ENCODE data around the gene SULT4A1. TPM values are rescaled to one million over a fixed set of nuclear protein-coding genes. Genes with fewer than 3 reads are reported as not detected.

The SULT4A1 gene
- total and polyA plus RNA-seq, 2 experiments from 2014 or later: 4.7 to 5.2 TPM

DNA sequence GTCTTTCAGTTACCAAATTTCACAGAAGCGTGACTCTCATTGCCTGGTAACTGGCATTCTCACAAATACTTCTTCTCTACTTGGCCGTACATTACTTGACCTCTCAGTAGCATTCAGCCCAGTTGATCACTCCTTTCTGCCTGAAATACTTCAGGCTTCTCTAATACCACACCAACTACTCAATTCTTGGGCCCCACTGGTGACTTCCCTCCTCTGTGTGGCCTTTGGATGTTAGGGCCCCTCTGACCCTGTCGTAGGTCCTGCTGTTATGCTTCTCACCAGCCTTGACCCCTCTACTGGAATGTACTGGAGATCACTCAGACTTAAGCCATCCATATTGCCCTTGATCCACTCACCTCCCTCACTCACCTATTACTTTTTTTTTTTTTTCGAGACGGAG lies 48.0 kb downstream of the SULT4A1 start:
- no peaks in the 10 kb centered on the region for H3K36me3 ChIP-seq (ENCODE audit: insufficient read depth)
- H4K20me1 ChIP-seq (replicated peaks; ENCODE audit: insufficient read depth): no peaks in the 10 kb centered on the region; the same call in 1 of the 2 replicates
- no peaks in the 10 kb centered on the region for H3F3A ChIP-seq (replicated peaks; ENCODE audit: low read depth)
- Mint-ChIP-seq H3K27ac (no peak overlapping the region), H3K27me3 (ENCODE audit: insufficient read depth, low read depth, poor library complexity) (peaks cover 3% of the 10 kb centered on the region), H3K4me1 (peaks cover 13% of the 10 kb centered on the region), H3K9me3 (no peaks in the 10 kb centered on the region), H3K36me3 (ENCODE audit: low read depth) (no peaks in the 10 kb centered on the region; the same call in 2 of the 3 replicates), H3K4me3 (peak overlapping the region; percentile 4; the same call in 1 of the 3 replicates)
- H3K4me3 ChIP-seq: no peak overlapping the region
- DNase-seq (ENCODE audit: low spot score): no peak
- TF ChIP-seq EZH2 (IDR thresholded peaks at IDR 0.05; ENCODE audit: low read depth, unreplicated experiment) (no peak), REST (IDR thresholded peaks at IDR 0.05; ENCODE audit: unreplicated experiment) (no peak), ZNF114 (CRISPR knock-in tag; IDR thresholded peaks at IDR 0.05) (no peak), ZNF331 (CRISPR knock-in tag; IDR thresholded peaks at IDR 0.05; ENCODE audit: low read depth) (no peak)
- TF ChIP-seq, protein P1, sequence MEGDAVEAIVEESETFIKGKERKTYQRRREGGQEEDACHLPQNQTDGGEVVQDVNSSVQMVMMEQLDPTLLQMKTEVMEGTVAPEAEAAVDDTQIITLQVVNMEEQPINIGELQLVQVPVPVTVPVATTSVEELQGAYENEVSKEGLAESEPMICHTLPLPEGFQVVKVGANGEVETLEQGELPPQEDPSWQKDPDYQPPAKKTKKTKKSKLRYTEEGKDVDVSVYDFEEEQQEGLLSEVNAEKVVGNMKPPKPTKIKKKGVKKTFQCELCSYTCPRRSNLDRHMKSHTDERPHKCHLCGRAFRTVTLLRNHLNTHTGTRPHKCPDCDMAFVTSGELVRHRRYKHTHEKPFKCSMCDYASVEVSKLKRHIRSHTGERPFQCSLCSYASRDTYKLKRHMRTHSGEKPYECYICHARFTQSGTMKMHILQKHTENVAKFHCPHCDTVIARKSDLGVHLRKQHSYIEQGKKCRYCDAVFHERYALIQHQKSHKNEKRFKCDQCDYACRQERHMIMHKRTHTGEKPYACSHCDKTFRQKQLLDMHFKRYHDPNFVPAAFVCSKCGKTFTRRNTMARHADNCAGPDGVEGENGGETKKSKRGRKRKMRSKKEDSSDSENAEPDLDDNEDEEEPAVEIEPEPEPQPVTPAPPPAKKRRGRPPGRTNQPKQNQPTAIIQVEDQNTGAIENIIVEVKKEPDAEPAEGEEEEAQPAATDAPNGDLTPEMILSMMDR (conservative IDR thresholded peaks at IDR 0.05; ENCODE audit: low read depth in 2 of 2): no peak
- TF ChIP-seq, protein P2, sequence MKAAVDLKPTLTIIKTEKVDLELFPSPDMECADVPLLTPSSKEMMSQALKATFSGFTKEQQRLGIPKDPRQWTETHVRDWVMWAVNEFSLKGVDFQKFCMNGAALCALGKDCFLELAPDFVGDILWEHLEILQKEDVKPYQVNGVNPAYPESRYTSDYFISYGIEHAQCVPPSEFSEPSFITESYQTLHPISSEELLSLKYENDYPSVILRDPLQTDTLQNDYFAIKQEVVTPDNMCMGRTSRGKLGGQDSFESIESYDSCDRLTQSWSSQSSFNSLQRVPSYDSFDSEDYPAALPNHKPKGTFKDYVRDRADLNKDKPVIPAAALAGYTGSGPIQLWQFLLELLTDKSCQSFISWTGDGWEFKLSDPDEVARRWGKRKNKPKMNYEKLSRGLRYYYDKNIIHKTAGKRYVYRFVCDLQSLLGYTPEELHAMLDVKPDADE (IDR thresholded peaks at IDR 0.05): no peak
- ATAC-seq: no peak
- no peak overlapping the region for H2AFZ ChIP-seq
- H3K27me3 ChIP-seq (ENCODE audit: insufficient read depth): no peaks in the 10 kb centered on the region
- H3K9me2 ChIP-seq (ENCODE audit: insufficient read depth): no peaks in the 10 kb centered on the region
- H3K4me2 ChIP-seq: no peak overlapping the region
- H3K79me2 ChIP-seq (replicated peaks; ENCODE audit: insufficient read depth): peaks cover 5% of the 10 kb centered on the region; the same call in 1 of the 2 replicates
- no peak overlapping the region for H3K27ac ChIP-seq (ENCODE audit: low read depth)
- peaks cover 12% of the 10 kb centered on the region for H3K4me1 ChIP-seq (ENCODE audit: insufficient read depth)

DNA sequence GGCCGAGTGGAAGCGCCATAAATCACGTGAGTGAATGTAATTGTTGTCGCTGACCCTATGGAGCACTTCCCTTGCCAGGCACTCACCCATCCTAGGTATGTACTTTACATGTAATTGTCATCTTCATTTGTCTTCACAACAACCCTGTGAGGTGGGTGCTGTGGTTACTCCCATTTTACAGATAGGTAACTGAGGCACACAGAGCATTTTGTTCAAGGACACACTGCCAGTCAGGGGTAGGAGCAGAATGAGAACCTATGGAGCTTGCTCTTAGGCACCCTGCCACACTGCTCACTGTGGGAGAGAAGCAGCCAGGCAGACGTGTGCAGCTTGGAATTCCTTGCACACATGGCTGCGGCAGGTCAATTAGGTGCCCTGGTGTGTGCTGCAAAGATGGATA lies 49.4 kb downstream of the SULT4A1 start:
- H3K4me2 ChIP-seq: peak overlapping the region; percentile 96
- no peak for TF ChIP-seq EZH2 (IDR thresholded peaks at IDR 0.05; ENCODE audit: low read depth, unreplicated experiment)
- TF ChIP-seq, protein P2 (IDR thresholded peaks at IDR 0.05): no peak
- TF ChIP-seq CREB1 (CRISPR knock-in tag; IDR thresholded peaks at IDR 0.05; ENCODE audit: low read depth): no peak
- TF ChIP-seq ZNF114 (CRISPR knock-in tag; IDR thresholded peaks at IDR 0.05): no peak
- TF ChIP-seq NANOG (IDR thresholded peaks at IDR 0.05; ENCODE audit: borderline replicate concordance): no peak

More for the DNA sequence above, 49.4 kb downstream of the SULT4A1 start:
- Mint-ChIP-seq H3K4me3 (peak overlapping the region; percentile 95), H3K27ac (0 out of 2 replicates have a peak overlapping the region, but pooled peaks have one; percentile 92), H3K9me3 (no peaks in the 10 kb centered on the region), H3K4me1 (peaks cover 13% of the 10 kb centered on the region), H3K27me3 (ENCODE audit: insufficient read depth, low read depth, poor library complexity) (peaks cover 3% of the 10 kb centered on the region), H3K36me3 (ENCODE audit: low read depth) (no peaks in the 10 kb centered on the region; the same call in 2 of the 3 replicates)
- Histone ChIP-seq H3F3A (replicated peaks; ENCODE audit: low read depth) (no peaks in the 10 kb centered on the region), H2AFZ (peak overlapping the region; percentile 99), H3K4me3 (peak overlapping the region; percentile 88), H3K79me2 (replicated peaks; ENCODE audit: insufficient read depth) (peaks cover 5% of the 10 kb centered on the region; the same call in 1 of the 2 replicates), H4K20me1 (replicated peaks; ENCODE audit: insufficient read depth) (no peaks in the 10 kb centered on the region; the same call in 1 of the 2 replicates), H3K36me3 (ENCODE audit: insufficient read depth) (no peaks in the 10 kb centered on the region), H3K27me3 (ENCODE audit: insufficient read depth) (no peaks in the 10 kb centered on the region), H3K9me2 (ENCODE audit: insufficient read depth) (no peaks in the 10 kb centered on the region), H3K4me1 (ENCODE audit: insufficient read depth) (peaks cover 12% of the 10 kb centered on the region), H3K27ac (ENCODE audit: low read depth) (no peak overlapping the region; the same call in 1 of the 2 replicates)
- ATAC-seq (peak; percentile 10), DNase-seq (ENCODE audit: low spot score) (no peak)

All from GM23338 (cell line).